Muscle of back (tissue), 11 donors: ENCODE results near the gene TMTC1. TPM values are rescaled to one million over a fixed set of nuclear protein-coding genes. Genes with fewer than 3 reads are reported as not detected.

Experiments used
- DNase-seq, 3 donors: peaks; one replicate each; pipeline versions ENCODE4 v3.0.0 to v3.0.0-alpha.2; 2013
- polyA plus RNA-seq, 10 donors: library from polyadenylated mRNA; unstranded; fragments of 120-200 nt; gene quantifications; one replicate each; pipeline ENCODE4 v1.2.1, GENCODE V29; 2013; ENCODE audit not compliant: insufficient read length in 10 of 10

TMTC1 gene
- polyA plus RNA-seq, 10 donors, result 18.8 to 64.4 (median 36.6) TPM

- DNase-seq, result no peak
Measured at GRCh38 chr12:29544428-29545101, 239.2 kb downstream of the TMTC1 start.

GRCh38 chr12:29543036-29543435 lies 240.7 kb downstream of the TMTC1 start:
- DNase-seq, result peak in 1 of 3 donors; percentile 34

DNA sequence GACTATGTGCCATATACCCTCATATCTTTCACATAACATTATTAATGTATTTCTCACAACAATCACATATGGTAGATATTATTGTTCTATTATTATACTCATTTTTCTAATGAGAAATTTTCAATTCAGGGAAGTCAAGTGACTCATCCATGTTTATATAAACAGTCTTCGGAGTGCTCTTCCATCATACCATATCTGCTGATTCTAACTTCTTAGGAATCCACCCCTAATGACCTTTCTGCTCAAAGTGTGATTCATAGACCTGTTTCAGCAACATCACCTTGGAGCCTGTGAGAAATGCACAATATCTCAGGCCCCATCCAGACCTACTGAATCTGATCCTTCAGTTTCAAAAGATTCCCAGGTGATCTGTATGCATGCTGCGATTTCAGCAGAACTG lies 246.4 kb downstream of the TMTC1 start:
- no peak for DNase-seq

- DNase-seq, result no peak
Measured at GRCh38 chr12:29534935-29535334, 248.8 kb downstream of the TMTC1 start.

DNA sequence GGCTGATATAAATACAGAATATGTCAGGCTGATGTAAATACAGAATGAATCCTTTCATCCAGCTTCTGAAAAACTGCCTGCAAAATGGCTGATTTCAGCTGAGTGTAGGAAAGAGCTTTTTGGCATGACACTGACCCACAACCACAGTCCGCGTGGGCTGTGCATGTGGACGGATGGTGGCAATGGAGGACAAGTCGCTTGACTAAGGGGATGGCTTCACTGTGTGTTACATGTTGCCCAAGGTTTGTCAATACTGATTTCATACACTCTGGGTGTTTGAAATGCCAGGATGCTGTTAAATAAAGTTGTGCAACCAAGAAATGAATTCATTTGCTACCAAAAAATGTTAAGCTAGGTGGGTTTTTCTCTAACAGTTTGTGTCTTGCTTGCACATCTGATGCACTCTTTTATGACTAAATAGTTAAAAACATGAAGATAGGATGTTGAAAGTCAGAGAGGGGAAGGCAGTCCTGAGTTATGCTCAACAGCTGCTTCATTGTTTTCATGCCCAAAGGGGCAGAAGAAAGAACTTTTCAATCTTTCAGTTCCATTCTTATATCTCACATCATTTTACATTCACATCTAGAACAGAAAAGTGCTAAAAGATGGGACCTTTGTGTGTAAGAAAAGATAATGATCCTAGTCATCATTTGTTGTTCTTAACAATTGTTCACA lies 249.8 kb downstream of the TMTC1 start:
- DNase-seq, result no peak

GRCh38 chr12:29531471-29531870 lies 252.3 kb downstream of the TMTC1 start:
- no peak for DNase-seq

- DNase-seq, result no peak
Measured at GRCh38 chr12:29530436-29530835, 253.3 kb downstream of the TMTC1 start.

- no peak for DNase-seq
Measured at GRCh38 chr12:29528161-29528560, 255.6 kb downstream of the TMTC1 start.

DNA sequence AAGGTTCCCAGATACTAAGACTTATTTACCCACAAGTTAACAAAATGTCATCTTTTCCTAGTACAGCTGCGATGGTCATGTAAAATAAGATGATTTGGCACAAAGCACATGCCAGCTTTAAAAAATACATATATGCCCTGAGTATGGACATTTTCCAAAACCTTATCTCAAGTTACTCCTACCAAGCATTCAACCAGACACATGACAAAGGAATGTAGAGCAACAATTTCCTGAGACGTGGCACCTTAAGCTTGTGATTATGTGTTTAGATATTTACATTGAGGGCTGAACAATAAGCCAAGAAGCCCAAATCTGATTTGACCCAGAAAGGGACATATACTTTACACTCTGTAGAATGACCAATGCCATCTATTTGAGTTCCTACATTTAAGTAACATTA lies 261.8 kb downstream of the TMTC1 start:
- no peak for DNase-seq

- DNase-seq, result peak; percentile 36 to 69 (median 60)
Measured at GRCh38 chr12:29519585-29520182, 264.1 kb downstream of the TMTC1 start.

DNA sequence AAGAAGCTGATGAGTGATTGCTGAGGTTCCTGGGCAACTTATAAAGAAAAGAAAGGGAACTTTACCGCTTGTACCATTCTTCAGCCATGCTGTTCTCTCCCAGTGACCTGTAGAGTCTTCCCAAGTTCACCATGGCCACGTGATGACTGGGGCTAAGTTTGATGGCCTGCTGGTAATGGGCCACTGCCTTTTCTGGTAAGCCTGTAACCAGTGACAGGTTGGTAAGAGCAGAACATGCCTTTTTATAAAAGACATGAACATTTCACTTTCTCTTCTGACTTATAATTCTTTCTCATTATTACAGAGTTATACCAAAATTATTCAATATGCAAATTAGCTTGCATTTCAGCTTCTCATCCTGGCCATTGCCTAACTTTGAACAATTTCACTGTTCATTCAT lies 265.3 kb downstream of the TMTC1 start:
- no peak for DNase-seq

- DNase-seq, result no peak
Measured at GRCh38 chr12:29517264-29517663, 266.5 kb downstream of the TMTC1 start.

DNA sequence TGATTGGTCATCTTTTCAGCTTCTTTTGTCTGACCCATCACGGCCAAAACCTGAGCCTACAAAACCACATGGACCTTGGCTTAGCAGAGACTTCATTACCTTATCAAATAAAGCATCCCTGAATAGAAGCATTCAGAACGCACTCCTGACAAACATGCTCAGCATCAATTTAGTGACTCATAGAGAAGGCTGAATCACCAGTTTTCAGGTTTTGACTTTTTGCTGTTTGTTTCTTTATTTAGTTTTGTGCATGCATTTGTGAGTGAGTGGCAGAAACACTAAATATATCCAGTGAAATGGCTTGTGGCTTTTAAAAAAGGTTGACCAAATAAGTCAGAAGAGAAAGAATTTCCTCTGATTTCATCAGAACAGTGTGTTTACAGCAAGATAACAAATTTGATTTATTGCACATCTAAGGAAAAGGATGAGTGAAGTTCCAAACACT lies 267.3 kb downstream of the TMTC1 start:
- DNase-seq, result no peak

DNA sequence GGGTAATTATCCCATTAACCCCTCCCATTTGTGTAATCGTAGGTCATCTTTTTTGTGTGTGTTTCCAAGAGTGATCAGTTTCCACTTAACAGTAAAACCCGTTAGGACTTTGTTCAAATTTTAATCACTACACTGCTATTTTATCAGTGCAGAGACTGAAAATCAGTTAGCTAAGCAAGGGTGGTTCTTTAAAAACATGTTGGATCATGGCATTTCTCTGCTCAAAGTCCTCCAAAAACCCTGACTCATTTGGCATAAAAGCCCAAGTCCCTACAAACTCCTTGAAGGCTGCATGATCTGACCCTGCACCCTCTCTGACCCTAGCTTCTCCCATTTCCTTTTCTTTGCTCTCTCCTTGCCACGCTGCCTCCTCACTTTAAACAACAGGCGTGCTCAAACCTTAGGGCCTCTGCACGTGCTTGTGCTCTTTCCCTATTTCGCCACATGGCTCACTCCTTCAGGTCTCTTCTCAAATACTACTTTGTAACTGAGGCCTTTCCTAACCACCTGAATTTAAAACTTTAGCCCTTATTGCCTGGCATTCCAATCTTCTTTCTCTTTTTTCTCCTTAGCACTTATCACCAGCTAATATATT lies 273.1 kb downstream of the TMTC1 start:
- DNase-seq, result no peak

GRCh38 chr12:29509503-29509902 lies 274.2 kb downstream of the TMTC1 start:
- no peak for DNase-seq

DNA sequence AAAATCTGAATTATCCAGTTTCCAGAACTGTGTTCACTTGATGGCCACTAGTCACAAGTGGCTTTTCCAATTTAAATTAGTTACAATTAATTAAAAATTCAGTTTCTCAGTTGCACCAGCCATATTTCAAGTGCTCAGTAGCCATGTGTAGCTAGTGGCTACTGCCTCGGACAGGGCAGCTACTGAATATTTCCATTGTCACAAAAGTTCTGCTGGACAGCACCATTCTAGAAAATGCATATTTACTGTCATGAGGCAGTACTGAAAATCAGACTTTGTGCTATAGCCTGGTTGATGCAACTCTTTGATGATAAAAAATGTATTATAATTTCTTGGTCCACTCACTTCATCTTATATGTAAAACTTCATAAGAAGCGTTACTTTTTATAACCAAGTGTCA lies 274.8 kb downstream of the TMTC1 start:
- no peak for DNase-seq

DNA sequence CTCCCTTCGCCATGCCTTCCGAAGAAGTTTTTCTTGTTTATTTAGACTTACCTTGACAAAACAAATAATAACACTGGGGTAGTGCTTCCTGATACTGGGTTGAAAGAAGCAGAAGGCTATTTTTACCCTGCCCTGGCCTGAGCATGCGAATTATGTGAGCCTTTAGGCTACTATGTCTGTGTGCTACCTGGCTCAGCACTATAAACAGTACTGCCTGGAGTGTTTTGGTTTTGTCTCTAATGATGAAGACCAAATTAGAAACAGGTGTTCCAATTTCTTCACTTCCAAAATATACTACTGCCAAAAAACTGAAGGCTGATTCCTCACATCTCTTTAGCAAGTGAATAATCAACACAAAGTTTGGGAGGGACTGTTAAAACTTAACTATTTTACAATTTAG lies 278.6 kb downstream of the TMTC1 start:
- DNase-seq, result no peak

DNA sequence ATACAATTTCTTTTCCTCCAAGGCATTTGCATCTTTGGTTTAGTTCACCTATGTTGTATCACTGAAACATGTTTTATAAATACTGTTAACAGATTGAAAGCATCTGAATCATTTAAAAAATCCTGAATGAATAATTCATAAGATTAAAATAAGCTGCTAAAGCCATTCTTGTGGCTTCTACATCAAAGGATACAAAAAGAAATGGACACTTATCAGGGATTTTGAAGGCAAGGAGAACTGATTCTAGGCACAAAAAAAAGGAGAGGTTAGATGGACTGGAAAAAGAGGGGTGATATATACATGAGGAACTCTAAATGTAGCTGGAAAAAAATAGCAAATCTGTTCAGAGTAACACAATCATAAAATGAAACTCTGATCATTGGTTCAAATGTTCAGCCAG lies 280.5 kb downstream of the TMTC1 start:
- DNase-seq, result no peak

GRCh38 chr12:29499235-29499634 lies 284.5 kb downstream of the TMTC1 start:
- DNase-seq, result no peak

DNA sequence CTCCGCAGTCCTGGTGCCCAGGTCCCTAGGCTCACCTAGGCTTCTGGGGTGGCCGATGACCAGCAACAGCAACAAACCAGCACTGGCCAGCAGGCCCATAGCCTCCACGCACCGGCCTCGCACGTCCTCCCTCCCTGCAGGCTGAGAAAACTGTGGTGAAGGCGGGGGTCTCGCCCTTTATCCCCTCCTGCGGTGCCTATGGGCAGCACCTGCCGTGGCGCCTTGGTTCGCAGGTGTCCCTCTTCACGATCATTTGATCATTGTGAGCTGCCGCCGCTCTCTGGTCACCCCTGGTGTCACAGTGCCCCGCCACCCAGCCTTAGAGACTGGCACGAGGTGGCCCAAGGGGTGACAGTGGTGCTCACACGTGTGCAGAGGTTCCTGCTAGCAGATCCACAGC lies 286.2 kb downstream of the TMTC1 start, which contains the start of gene OVCH1:
OVCH1 (minus strand) TSS at position 99 of the 400 bp plus-strand sequence; CDS start at position 99, 0 bp downstream.
- no peak for DNase-seq

- DNase-seq, result no peak
Measured at GRCh38 chr12:29492891-29493290, 290.9 kb downstream of the TMTC1 start.

- DNase-seq, result no peak
Measured at GRCh38 chr12:29486972-29487371, 296.8 kb downstream of the TMTC1 start.

- no peak for DNase-seq
Measured at GRCh38 chr12:29463198-29463597, 320.5 kb downstream of the TMTC1 start.
